A549 (cell line): ENCODE measurements around the gene PLA1A.

Source experiments
- ELK1 ChIP-seq: fragments of 150-350 bp; IDR thresholded peaks from 2 replicates; pipeline ENCODE4 v1.6.1; 2014; ENCODE audit warnings: low read depth, mild to moderate bottlenecking, low read length
- EP300 ChIP-seq, 2 experiments: fragments of >200 bp; sonication (Bioruptor Twin); formaldehyde crosslinking; IDR thresholded peaks; 2 replicates in 1 of 2; 3 replicates in 1 of 2; pipeline ENCODE4 v1.6.1; 2016 to 2017
- HOXA7 ChIP-seq: fragments of 250-450 bp; sonication (Bioruptor Pico); IDR thresholded peaks from 2 replicates; pipeline ENCODE4 v1.5.0; 2020; ENCODE audit warnings: mild to moderate bottlenecking, moderate library complexity
- MAX ChIP-seq: IDR thresholded peaks from 2 replicates; pipeline ENCODE4 v1.6.1; 2012
- PBX3 ChIP-seq: IDR thresholded peaks from 2 replicates; pipeline ENCODE4 v1.6.1; 2012
- PHF8 ChIP-seq: fragments of 200-600 bp; sonication (generic); IDR thresholded peaks from 2 replicates; pipeline ENCODE4 v1.6.1; 2016; ENCODE audit warnings: low read depth, mild to moderate bottlenecking, antibody characterized with exemption, moderate library complexity, borderline replicate concordance
- POLR2A ChIP-seq: IDR thresholded peaks from 2 replicates; pipeline ENCODE4 v1.6.1; 2012; ENCODE audit warnings: mild to moderate bottlenecking, low read length
- RFX5 ChIP-seq: fragments of 450-650 bp; IDR thresholded peaks from 2 replicates; pipeline ENCODE4 v1.7.1; 2014; ENCODE audit warnings: antibody characterized with exemption, mild to moderate bottlenecking, moderate library complexity
- TF ChIP-seq, protein P1 (sequence below): fragments of 200-600 bp; sonication (generic); IDR thresholded peaks from 2 replicates; pipeline ENCODE4 v1.6.1; 2016; ENCODE audit warnings: antibody characterized with exemption, mild to moderate bottlenecking, moderate library complexity
- TF ChIP-seq, protein P2 (sequence below): fragments of >200 bp; sonication (Bioruptor Twin); formaldehyde crosslinking; IDR thresholded peaks from 3 replicates; pipeline ENCODE4 v1.5.1; 2016

DNA sequence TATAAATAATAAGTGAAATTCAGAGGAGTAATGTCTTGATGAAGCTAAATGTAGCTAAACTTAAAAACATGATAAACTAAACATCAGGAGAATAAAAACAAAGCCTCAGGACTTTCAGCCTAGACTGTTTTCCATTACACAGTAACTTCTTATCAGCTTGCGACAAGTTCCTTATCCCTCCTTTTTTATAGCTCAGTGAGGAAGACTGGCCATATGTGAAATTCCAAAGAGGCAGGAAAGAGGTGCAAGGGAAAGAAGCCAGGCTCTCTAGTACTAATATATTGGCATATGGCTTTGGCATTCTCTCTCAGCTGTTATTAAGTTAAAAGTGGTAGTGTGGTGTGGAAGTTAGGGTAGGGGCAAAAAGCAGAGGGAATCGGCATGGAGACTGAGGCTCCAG, 75.1 kb downstream of the PLA1A start:
- TF ChIP-seq ELK1: no peak
- TF ChIP-seq, protein P1, sequence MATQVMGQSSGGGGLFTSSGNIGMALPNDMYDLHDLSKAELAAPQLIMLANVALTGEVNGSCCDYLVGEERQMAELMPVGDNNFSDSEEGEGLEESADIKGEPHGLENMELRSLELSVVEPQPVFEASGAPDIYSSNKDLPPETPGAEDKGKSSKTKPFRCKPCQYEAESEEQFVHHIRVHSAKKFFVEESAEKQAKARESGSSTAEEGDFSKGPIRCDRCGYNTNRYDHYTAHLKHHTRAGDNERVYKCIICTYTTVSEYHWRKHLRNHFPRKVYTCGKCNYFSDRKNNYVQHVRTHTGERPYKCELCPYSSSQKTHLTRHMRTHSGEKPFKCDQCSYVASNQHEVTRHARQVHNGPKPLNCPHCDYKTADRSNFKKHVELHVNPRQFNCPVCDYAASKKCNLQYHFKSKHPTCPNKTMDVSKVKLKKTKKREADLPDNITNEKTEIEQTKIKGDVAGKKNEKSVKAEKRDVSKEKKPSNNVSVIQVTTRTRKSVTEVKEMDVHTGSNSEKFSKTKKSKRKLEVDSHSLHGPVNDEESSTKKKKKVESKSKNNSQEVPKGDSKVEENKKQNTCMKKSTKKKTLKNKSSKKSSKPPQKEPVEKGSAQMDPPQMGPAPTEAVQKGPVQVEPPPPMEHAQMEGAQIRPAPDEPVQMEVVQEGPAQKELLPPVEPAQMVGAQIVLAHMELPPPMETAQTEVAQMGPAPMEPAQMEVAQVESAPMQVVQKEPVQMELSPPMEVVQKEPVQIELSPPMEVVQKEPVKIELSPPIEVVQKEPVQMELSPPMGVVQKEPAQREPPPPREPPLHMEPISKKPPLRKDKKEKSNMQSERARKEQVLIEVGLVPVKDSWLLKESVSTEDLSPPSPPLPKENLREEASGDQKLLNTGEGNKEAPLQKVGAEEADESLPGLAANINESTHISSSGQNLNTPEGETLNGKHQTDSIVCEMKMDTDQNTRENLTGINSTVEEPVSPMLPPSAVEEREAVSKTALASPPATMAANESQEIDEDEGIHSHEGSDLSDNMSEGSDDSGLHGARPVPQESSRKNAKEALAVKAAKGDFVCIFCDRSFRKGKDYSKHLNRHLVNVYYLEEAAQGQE: no peak
- no peak for TF ChIP-seq HOXA7
- TF ChIP-seq, protein P2, sequence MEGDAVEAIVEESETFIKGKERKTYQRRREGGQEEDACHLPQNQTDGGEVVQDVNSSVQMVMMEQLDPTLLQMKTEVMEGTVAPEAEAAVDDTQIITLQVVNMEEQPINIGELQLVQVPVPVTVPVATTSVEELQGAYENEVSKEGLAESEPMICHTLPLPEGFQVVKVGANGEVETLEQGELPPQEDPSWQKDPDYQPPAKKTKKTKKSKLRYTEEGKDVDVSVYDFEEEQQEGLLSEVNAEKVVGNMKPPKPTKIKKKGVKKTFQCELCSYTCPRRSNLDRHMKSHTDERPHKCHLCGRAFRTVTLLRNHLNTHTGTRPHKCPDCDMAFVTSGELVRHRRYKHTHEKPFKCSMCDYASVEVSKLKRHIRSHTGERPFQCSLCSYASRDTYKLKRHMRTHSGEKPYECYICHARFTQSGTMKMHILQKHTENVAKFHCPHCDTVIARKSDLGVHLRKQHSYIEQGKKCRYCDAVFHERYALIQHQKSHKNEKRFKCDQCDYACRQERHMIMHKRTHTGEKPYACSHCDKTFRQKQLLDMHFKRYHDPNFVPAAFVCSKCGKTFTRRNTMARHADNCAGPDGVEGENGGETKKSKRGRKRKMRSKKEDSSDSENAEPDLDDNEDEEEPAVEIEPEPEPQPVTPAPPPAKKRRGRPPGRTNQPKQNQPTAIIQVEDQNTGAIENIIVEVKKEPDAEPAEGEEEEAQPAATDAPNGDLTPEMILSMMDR: no peak
- no peak for TF ChIP-seq POLR2A
- TF ChIP-seq PHF8: no peak
- no peak for TF ChIP-seq RFX5
- no peak for TF ChIP-seq EP300 (IDR thresholded peaks at IDR 0.05)
- no peak for TF ChIP-seq PBX3
- TF ChIP-seq MAX: no peak
